HG03342 (cell line): ENCODE data around the gene ZBTB4.
"Not testable (repeated sequence)": the region's sequence is repeated elsewhere in the genome, so short reads cannot be mapped to it uniquely, and the experiment has no call there.

Experiments
- ATAC-seq: cut with Tn5 transposase; IDR thresholded peaks from one replicate; pipeline ENCODE4 v1.9.1; 2021; ENCODE audit warnings: mild to moderate bottlenecking, moderate library complexity; ENCODE audit not compliant: unreplicated experiment

ZBTB4 gene

GRCh38 chr17:7470457-7470973 is 8.9 kb downstream of the ZBTB4 start:
- not testable (repeated sequence) for ATAC-seq

GRCh38 chr17:7469843-7470242 is 9.6 kb downstream of the ZBTB4 start:
- not testable (repeated sequence) for ATAC-seq

- no peak for ATAC-seq
These were observed 10.5 kb downstream of the ZBTB4 start for GRCh38 chr17:7468804-7469389.

- ATAC-seq = no peak
These were observed 11.1 kb downstream of the ZBTB4 start for GRCh38 chr17:7468290-7468689.

DNA sequence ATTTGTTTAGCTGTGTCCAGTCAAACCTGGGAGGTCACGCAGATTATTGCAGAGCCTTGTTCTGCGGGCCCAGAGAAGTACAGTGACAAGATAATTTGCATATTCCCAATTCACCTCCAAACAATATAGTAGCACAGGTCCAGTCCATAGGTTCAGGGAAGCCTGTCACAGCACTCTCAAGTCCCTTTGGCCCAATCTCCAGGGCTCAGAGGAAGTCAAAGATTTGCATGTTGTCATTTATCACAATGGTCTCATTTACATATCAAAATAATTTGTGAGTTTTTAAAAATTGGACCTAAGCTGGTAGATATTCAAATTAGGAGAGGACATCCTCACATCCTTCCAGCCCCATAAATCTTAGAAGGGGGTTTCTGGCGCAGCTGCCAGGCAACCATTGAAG is 11.9 kb downstream of the ZBTB4 start:
- no peak for ATAC-seq

GRCh38 chr17:7466639-7467341 is 12.6 kb downstream of the ZBTB4 start:
- no peak for ATAC-seq

DNA sequence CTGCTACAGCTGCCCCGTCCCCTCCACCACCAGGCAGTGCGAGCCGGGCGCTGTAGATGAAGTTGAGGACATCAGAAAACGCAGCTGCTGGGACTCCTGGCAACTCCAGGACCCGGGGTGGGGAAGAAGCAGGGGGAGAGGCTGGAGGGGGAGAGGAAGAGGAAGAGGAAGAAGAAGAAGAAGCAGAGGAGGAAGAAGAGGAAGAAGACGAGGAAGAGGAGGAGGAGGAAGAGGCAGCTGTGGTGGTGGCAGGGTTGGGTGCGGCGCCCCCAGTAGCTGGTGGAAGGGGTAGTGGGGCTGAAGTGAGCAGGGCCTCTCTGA is 13.2 kb downstream of the ZBTB4 start:
- no peak for ATAC-seq

GRCh38 chr17:7465597-7466275 is 13.7 kb downstream of the ZBTB4 start:
- no peak for ATAC-seq

- no peak for ATAC-seq
These were observed 15.3 kb downstream of the ZBTB4 start for GRCh38 chr17:7464081-7464480.

GRCh38 chr17:7463372-7463846 is 16.0 kb downstream of the ZBTB4 start:
- no peak for ATAC-seq

GRCh38 chr17:7462474-7463371 is 16.7 kb downstream of the ZBTB4 start:
- no peak for ATAC-seq

- no peak for ATAC-seq
These were observed 18.4 kb downstream of the ZBTB4 start for GRCh38 chr17:7460850-7461660.

- no peak for ATAC-seq
These were observed 19.4 kb downstream of the ZBTB4 start for GRCh38 chr17:7459961-7460545.

DNA sequence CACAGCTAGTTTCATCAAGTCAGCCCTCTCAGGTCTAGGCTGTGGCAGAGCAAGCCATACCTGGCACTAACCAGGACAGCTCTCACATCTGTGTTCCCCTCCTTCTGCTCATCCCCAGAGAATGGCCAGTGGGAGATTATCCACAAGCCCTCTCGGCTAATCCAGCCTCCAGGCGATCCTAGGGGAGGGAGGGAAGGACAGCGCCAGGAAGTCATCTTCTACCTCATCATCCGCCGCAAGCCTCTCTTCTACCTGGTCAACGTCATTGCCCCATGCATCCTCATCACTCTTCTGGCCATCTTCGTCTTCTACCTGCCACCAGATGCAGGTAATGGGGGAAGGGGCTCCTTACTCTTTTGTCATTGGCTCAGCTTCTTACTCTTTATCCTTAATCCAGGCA is 31.0 kb downstream of the ZBTB4 start:
- ATAC-seq = no peak

- ATAC-seq = no peak
These were observed 33.8 kb downstream of the ZBTB4 start for GRCh38 chr17:7445619-7445968.

- ATAC-seq = no peak
These were observed 34.5 kb downstream of the ZBTB4 start, which contains the start of gene CHRNB1 for GRCh38 chr17:7444682-7445618. CHRNB1 (plus strand) TSS chr17:7445061; CDS start chr17:7445128, 67 bp downstream.

DNA sequence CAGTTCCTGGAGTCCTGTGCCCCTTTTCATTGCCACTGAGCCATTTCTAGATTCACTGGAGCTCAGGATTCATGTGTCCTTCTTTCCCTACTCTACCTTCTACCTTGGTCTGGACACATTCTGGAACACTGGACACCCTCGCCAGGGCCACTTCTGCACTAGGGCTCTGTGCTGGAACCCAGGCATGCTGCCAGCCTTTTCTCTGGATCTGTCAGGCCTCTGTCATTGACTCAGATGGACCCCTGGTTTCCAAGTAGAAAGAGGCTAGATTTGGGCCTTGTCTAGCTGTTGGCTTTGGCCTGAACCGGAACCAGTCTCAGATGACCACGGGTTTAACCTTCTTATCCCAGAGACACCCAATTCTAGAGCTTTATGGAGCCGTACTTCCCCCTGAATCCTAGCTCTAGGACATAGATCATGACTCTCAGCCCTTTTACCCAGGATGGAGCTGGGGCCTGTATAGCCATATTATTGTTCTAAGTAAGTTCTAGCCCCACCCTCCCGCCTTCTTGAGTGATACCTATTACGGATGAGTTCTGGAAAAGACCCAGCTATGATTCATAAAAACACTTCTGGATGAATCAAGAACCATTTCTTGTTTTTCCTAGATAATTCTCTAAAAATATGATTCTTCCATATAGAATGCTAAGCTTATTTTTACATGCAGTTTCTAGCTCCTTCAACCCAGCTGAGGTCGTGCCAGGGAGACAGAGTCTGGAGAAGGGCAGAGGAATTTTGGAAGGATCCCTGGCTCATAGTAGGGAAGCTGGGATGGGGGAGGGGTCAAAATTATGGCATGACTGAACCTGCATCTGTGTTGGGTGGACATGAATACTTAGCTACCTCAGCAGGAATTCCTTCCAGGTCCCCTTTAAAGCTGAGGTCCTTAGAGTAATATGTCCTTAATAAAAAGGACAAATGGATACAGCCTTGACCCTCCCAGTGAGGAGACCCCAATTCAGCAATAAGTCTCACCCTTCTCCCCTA is 35.6 kb downstream of the ZBTB4 start:
- no peak for ATAC-seq
